ENCODE data around the gene ENOX1.

ENOX1 gene

GRCh38 chr13:43584751-43585150 lies 202.0 kb downstream of the ENOX1 start:
- no peak for DNase-seq

GRCh38 chr13:43583321-43583720 lies 203.5 kb downstream of the ENOX1 start:
- no peak for DNase-seq

GRCh38 chr13:43580280-43580679 lies 206.5 kb downstream of the ENOX1 start:
- no peak for DNase-seq

- no peak for DNase-seq
These were observed 207.5 kb downstream of the ENOX1 start for GRCh38 chr13:43579321-43579720.

- no peak for DNase-seq
These were observed 212.2 kb downstream of the ENOX1 start for GRCh38 chr13:43574605-43575004.

GRCh38 chr13:43573802-43574514 lies 212.8 kb downstream of the ENOX1 start:
- DNase-seq = peak; percentile 75

- no peak for DNase-seq
These were observed 213.4 kb downstream of the ENOX1 start for GRCh38 chr13:43573361-43573740.

- DNase-seq = no peak
These were observed 214.0 kb downstream of the ENOX1 start for GRCh38 chr13:43572656-43573360.

GRCh38 chr13:43569658-43570057 lies 217.1 kb downstream of the ENOX1 start:
- no peak for DNase-seq

GRCh38 chr13:43567608-43568007 lies 219.2 kb downstream of the ENOX1 start:
- peak; percentile 1 for DNase-seq

- no peak for DNase-seq
These were observed 221.8 kb downstream of the ENOX1 start for GRCh38 chr13:43564952-43565351.

GRCh38 chr13:43561081-43561480 lies 225.7 kb downstream of the ENOX1 start:
- no peak for DNase-seq

- no peak for DNase-seq
These were observed 227.8 kb downstream of the ENOX1 start for GRCh38 chr13:43558939-43559338.

GRCh38 chr13:43558326-43558725 lies 228.4 kb downstream of the ENOX1 start:
- no peak for DNase-seq

GRCh38 chr13:43555667-43556066 lies 231.1 kb downstream of the ENOX1 start:
- no peak for DNase-seq

GRCh38 chr13:43551897-43552456 lies 234.8 kb downstream of the ENOX1 start:
- no peak for DNase-seq

GRCh38 chr13:43546816-43547215 lies 240.0 kb downstream of the ENOX1 start:
- no peak for DNase-seq

- DNase-seq = no peak
These were observed 240.5 kb downstream of the ENOX1 start for GRCh38 chr13:43546251-43546650.

GRCh38 chr13:43545317-43545874 lies 241.4 kb downstream of the ENOX1 start:
- DNase-seq = no peak

- DNase-seq = no peak
These were observed 242.1 kb downstream of the ENOX1 start for GRCh38 chr13:43544631-43545030.

GRCh38 chr13:43544011-43544410 lies 242.8 kb downstream of the ENOX1 start:
- DNase-seq = no peak

- DNase-seq = no peak
These were observed 243.4 kb downstream of the ENOX1 start for GRCh38 chr13:43543331-43543730.

GRCh38 chr13:43537124-43537523 lies 249.6 kb downstream of the ENOX1 start:
- DNase-seq = no peak

- DNase-seq = no peak
These were observed 257.0 kb downstream of the ENOX1 start for GRCh38 chr13:43529796-43530195.
